GM18508 (cell line): Measurements from ENCODE around the gene UNC13C.

Source experiments
- ATAC-seq: cut with Tn5 transposase; IDR thresholded peaks from one replicate; pipeline ENCODE4 v1.9.1; 2021; ENCODE audit warnings: moderate number of reproducible peaks; ENCODE audit not compliant: insufficient read depth, unreplicated experiment

Gene UNC13C

DNA sequence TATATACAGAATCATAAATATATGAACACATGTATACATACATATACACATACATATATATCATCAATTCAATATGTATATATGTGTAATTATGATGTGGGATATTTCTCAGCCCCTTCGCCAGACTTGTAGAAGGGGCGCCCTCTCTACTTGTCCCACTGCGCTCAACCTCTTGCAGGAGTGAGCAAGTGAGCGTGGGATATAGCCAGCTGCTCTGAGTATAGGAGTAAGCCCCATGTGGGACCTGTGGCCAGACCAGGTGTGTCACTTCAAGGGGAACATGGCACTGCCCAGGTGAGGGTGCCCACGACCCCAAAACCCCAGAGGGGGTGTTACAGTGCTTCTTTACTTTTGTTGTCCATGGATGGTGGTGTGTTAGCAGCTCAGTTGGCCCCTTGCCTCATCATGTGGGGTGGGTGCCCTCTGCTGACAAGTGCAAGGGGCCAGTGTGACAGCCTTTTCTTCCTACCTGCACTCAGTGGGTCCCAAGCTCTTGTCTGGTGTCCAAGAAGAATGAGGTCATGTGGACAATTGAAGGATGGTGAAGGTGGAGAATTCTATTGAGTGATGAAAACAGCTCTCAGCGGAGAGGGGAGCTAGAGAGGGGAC, 304.1 kb downstream of the UNC13C start:
- ATAC-seq, result no peak

DNA sequence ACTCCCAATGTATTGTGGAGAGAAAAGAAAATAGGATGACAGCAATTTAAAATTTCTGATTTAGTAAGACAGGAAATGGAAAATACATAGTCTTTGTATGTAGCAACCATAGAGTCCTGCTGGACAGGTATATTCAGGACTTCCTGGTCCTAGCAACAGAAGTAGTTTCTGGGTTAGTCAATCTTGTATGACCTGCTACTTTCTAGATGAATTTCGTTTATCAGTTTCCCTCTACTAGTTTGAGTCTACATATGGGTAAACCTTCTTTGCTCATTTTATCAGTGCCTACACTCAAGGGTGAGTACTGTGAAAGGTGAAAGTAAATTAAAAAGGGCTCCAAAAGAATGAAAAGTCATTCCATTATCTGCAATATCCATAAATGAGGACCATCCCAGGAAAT, 309.8 kb downstream of the UNC13C start:
- ATAC-seq, result no peak

DNA sequence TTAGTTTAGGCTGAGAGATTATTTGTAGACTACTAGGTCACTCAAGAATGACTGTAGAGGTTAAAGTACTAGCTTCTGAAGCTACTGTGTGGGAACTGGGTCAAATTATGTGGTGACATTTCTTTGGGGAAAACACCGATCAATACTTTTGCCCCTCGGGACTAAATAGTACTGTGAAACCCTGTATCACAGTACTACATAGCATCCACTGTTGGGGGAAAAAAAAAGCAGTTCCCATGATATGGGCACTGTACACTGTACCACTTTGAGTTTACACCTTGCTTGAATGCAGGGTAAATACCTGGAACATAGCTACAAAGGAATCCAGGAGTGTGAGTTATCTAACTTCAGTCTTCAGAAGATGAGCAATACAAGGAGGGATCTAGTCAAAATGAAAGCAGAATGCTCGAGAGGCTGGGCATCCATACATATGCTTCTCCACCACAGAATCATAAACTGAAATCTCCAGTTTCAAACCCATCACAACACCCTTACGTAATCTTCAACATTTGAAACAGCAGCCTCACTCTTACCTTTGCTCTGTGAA, 311.4 kb downstream of the UNC13C start:
- peak; percentile 74 for ATAC-seq

DNA sequence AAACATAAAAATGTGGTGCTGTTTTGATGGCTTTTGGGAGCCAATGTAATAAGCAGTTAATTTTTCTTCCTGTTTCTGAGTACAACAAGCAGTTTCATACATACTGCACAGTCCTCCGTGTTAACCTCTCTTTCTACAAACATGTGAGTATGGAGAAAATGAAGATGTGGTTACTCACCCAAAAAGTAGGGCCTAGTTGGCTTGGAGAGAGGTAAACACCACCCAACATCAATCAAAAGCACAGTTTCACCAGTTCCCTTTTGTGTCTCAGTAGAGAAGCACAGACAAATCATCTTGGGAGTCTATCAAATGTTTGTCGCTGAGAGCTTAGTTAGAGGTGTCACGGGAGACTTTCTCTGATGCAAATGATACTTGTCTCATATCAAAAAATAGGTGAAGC, 320.2 kb downstream of the UNC13C start:
- ATAC-seq, result no peak

DNA sequence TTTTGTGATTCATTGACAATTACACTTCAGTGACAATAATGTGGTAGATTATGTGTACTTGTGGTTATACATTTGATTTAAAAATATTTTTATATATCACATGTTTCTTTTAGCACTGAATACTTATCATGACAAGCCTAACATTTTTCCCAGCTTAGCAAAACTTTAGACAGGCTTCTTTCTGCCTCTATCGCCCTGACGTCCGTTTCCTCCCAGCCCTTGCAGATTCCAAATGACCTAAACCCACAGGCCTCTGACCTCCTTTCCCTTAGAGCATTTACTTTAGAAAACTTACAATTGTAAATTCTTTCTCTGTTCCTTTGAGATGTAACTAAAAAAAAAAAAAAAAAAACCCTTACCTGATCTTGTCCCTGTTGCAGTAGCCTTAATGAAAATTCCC, 326.1 kb downstream of the UNC13C start:
- ATAC-seq, result no peak

DNA sequence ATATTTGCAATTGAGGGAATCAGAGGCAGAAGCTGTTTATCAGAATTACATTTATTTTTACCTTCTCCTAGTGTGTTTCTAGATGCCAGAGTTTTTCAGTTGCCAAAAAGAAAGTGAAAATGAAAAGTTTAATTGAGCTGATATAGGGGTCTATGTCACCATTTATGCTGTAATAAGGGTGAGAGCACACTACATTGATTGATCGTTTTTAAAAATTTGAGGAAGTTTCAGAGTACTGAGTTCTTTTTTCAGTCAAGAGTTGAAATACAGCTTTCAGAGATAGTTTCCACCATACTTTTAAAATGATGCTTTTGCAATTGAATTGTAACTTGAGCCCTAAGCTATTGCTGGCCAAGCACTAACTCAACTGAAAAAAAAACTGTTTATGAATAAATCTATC, 326.9 kb downstream of the UNC13C start:
- no peak for ATAC-seq

DNA sequence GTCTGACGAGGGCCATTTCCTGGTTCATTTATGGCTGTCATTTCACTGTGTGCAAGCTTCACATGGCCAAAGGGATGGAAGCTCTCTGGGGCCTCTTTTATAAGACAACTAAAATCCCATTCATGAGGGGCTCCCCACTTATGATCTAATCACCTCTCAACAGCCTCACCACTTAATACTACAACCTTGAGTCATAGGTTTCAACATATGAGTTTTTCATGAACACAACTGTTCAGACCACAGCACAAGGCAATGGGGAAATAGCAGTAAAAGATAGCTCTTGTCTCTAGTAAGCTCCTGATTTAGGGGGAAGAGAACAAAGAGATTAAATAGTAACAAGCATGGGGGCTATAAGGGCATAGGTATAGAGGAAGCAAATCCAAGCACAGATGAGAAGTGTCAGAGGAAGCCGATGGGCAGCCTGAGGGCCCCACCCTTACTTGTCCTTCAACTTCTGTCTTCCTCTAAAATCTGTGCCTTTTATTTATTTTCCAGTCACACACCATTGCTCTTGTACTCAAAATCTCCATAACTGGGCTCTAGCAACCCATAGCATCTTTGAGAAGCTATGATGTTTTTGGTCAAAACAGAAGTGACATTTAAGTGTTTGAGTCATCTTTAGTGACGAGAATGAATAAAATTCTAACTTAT, 329.1 kb downstream of the UNC13C start:
- no peak for ATAC-seq

DNA sequence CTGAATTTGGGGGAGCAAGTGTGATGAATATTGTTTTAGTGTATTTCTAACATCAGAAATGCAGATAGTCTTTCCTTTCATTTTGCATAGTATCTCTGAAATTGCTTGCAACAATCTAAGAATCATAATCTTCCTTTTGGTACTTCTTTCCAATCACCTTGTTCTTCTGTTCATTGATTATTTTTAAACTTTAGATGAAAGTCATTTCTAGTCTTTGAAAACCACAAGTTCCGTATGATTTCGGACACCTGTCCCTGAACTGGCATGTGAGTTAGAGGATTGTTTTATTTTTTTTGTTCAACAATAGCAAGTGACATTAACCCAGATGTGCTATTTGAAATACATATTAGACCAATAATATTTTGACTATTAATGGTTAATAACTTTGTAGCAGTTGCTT, 329.7 kb downstream of the UNC13C start:
- ATAC-seq, result no peak

DNA sequence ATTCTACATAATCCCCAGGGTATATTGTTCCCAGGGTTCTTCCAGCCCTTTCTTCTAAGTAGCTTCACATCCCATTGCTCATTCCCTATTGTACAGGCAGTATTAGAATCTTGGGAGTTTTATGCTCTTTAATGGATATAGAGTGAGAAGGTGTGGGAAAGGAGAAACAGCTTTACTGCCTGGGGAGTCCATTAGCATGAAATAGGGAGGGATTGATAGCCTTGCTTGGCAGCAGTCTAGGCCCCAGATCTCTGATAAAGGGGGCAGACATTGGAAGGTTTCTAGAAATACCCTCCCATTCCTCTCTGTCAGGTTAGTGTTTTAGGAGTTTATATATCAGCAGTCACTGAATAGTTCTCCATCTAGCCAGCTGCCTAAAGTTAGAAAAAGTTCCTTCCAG, 334.3 kb downstream of the UNC13C start:
- no peak for ATAC-seq

DNA sequence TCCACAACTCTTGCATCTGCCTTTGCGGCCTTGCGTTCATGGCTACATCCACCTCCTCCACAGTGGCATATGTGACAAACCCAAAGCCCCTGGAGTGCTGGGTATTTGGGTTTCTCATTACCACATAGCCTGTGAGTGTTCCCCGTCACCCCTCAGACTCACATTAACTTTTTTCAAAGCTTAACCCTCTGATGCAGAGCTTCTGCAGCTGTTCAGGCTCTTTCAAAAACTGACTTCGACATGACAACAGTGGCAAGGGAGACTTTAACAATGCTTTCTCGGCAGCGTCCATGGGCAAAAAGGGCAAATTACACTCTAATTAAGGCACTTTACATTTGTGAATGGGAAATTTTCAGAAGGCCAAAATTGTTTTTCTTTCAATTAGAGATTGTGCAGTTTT, 343.2 kb downstream of the UNC13C start:
- ATAC-seq, result no peak

DNA sequence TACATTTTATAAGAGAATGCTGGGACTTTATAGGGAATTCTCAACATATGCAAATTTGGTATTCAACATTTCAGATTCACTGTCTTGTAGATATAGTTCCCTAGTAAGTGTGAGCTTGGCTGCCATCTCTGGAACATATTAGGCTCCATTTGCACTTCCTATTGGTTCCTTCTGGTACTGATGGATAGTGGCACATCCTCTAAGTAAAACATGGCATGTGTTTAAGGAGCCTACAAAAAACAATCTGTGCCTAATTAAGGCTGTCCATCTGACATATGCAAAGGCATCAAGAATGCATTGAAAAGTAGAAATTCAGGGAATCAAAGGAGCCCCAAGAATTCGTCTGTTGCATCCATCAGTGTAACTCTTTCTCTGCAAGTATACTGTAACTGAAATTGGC, 344.1 kb downstream of the UNC13C start:
- no peak for ATAC-seq

DNA sequence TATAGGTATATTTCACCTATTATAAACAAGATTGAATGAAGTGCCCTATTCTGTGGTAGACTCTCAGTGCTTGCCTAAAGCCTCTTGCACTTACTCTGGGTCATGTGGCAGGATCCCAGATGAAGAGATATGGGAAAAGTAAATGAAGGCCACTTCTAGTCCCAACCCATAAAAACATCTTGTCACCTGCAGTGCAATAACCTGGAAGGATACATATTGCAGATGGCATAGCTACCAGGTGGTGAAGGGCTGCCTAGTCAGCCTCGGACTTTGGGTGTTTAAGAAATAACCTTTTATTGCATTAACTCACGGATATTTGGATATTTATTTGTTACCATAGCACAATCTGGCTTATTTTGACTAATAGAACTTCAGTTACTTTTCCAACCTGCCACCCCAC, 367.1 kb downstream of the UNC13C start:
- ATAC-seq, result no peak

DNA sequence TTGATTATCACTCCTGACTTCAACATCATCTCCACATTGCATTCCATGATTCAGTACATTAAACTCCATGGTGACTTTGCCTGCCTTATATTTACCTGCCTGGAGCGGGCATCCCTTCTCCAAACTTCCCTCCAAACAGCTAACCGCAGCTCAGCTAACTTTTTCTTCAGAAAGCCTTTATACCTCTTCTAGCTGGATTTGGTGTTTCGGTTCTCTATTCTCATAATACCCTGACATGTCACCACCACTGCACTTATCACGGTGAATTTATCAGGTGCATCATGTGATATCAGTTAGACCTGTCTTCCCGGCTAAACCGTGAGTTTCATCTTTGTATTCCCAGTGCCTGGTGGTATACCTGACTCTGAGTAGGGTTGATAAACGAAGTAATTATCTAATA, 367.6 kb downstream of the UNC13C start:
- no peak for ATAC-seq

DNA sequence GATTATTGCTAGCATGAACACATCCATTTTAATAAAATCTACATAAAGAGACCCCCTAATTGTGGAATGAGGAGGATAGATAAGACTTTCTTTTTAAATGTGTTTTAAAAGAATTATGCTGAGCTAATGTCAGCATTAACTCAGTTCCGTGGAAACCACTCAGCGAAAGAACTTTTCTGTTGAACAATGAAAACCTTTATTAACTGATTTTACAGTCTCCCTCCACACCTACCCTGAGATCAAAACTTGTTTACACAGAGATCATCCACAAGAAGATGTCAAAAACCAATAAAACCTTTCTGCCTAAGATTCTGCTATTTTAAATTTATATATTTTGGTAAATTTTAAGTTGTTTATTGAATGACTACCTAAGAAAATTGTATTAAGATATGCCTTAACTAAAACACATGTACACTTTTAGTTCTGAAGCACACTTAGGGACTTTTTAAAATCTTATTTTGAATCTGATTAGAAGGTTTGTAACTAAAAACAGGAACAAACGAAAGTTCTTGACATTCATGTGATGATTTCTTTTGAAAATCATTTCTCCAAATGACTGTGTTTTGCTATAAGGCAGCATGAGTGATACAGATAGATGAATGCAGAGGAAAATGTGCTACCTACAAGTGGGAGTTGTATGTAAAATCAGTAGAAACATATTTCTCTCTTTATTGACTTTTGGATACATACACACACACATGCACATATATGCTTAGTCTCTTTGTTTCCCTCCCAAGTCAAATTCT, 369.0 kb downstream of the UNC13C start:
- peak; percentile 68 for ATAC-seq

DNA sequence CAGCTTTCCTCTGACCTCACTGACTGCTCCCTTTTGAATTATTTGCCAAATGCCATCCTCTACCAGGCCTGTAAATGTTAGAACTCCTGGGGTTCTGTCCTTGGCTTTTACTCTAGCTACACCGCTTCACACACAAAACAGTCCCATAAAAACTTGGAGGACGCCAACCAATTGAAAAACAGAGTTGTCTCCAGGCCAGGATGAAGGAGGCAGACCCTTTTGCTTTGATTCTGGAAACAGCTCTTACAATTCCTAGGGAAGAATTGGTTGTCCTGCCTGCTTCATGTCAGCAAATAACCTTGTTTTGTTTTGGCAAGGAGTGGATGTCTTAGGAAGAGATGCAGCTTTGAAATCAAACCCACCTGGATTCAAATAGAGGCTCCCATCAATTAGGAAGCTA, 375.5 kb downstream of the UNC13C start:
- ATAC-seq, result no peak

DNA sequence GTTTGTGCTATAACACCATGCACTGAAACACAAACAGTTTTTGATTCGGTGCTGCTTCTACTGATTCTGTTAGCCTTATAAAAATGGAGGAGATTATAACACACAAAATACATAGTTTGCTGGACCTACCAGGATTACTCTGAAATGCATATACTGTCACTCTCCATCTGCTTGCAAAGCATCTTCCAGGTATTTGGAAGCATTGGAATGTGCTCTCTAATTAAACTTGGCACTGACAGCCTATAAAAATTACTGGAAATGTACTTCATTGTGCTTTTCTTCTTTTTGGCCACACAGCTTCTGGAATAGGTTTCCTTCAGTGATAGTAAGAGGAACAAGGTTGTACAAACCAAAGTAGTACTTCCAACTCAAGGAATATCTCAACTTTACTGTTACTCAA, 376.1 kb downstream of the UNC13C start:
- ATAC-seq, result no peak

DNA sequence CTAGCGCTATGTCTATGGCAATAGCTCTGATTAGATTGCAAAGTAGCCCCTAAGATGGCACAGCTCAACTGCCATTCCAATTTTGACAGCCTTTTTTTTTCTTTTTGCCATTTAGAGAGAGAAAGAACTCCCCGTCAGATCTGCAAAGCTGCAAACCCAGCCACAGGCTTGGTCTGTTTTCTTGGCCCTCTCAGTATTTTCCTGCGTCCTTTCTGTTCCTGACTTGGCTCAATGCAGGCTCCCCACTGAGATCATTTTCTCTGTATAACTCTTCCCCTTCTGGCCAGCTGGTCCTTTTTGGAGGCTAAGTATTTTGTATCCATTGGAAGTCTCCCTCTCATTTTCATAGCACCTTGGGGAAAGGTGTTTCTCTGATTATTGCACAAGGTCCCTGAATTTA, 386.7 kb downstream of the UNC13C start:
- no peak for ATAC-seq

DNA sequence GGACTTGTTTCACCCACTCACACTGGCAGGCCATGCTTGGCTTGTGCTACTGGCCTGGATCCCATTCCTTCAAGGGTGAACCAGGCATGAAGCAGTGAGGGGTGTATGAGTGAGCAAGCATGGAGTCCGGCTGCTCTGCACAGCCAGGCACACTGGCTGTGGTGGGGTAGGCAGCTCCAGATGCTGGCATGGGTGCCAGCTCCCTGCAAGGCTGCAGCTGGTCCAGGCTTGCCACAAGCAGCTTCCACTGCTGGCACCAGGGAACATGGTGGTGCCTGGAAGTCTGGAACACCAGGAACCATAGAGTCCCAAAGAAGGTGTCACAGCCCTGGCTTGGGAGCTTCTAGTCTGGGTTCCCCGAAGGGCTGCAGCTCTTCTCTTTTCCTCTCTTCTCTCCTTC, 395.1 kb downstream of the UNC13C start:
- ATAC-seq, result no peak

DNA sequence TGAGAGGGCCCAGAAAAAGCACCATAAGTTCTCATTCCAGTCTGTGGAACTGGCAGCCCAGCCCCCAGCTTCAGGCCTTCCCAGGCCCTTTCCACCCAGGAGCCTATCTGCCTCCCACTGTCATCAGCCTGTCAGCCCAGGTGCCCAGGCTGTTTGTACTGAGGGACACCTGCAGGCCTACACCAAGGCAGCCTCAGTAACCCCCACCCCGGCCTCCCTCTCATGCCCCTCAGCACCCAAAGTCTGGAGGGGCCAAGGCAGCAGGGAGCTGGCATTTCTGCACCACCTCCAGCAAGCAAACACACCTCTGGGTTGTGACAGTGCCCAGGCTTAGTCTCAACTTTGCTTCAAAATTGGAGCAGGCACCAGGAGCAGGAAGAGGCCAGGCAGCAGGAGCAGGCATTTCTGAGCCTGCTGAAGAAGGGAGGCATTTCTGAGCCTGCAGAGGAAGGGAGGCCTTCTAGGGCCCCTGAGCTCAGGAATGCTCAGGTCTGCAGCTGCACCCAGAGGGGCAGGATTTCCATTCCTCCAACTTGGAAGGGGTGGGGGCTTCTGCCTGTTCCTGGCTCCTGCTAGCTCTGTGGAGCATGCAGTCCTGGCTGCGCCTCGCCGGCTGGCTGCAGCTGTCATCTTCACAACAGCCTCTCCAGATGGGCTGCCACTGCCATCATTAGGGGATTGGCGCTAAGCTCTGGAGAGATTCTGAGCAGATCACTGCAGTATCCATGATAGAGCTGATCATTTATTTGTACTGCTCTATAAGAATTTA, 396.1 kb downstream of the UNC13C start:
- no peak for ATAC-seq

DNA sequence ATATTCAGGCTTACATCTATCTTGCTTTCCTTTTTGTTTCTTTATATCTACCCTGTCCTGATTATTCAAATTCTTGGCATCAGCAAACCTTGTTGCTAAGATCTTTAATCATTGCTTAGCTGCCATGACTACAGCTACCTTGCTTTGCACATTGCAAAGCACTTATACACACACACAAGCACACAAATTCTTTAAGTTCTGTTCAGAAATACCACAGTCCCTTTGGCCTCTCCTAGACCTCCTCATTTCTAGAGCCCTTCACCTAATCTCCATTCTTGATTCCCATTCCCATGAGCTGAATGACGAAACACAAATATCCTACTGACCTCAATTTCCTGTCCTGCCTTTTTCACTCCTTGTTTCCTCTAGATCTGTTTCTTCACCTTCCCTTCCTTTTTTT, 409.6 kb downstream of the UNC13C start:
- no peak for ATAC-seq

DNA sequence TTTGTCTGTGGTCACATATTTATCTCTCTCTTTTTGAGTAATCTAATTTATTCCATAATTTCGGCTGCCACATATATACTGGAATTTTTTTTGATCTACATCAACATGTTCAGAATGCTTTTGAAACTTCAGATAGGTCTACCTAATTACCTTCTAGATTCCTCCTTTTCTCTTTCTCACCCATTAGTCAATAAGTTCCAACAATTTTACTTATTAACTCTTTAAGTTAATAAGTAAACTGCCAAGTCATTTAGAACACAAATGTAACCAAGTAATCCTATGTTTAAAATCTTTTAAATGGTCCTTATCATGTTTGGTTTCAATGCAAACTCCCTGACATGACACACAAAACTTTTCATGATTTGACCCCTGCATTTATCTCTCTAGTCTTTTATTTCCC, 410.5 kb downstream of the UNC13C start:
- ATAC-seq, result no peak
